K562 (cell line): Measurements from ENCODE around the gene ZKSCAN1. TPM values are rescaled to one million over a fixed set of nuclear protein-coding genes. Genes with fewer than 3 reads are reported as not detected.
A peak's percentile ranks its signal among the peaks of the same experiment; 100 is the strongest.

ENCODE experiments used
- BRD9 ChIP-seq: fragments of 450-650 bp; IDR thresholded peaks from 2 replicates; pipeline ENCODE4 v1.6.1; 2018; ENCODE audit warnings: low read depth; ENCODE audit not compliant: partially characterized antibody
- HLTF ChIP-seq: fragments of 450-650 bp; IDR thresholded peaks from 2 replicates; pipeline ENCODE4 v1.6.1; 2016
- PCBP1 ChIP-seq: fragments of 200-400 bp; formaldehyde crosslinking; IDR thresholded peaks from 2 replicates; pipeline ENCODE4 v1.6.1; 2018; ENCODE audit warnings: mild to moderate bottlenecking, low read depth, low read length; ENCODE audit not compliant: poor library complexity, severe bottlenecking
- SLC30A9 ChIP-seq: fragments of 250-450 bp; sonication (Bioruptor Pico); IDR thresholded peaks from 2 replicates; pipeline ENCODE4 v1.8.0; 2022; ENCODE audit warnings: mild to moderate bottlenecking, moderate library complexity
- ZNF644 ChIP-seq: fragments of 200-800 bp; sonication (Bioruptor generic); IDR thresholded peaks from 2 replicates; pipeline ENCODE4 v1.6.1; 2016; ENCODE audit warnings: low read depth, missing genetic modification characterization, missing compliant biosample characterization
- polyA plus RNA-seq, 8 experiments: library from polyadenylated mRNA; depleted of rRNA in 4 of 8; stranded (reverse) in 5 of 8; unstranded in 3 of 8; fragments of >200 nt; fragmentation: Nextera tagmentation in 2 of 8; fragmentation: Illumina TruSeq in 1 of 8; extraction: Ambion mirVana in 2 of 8; extraction: Trizol in 1 of 8; gene quantifications; 2 replicates each; pipeline versions ENCODE4 v1.2.1 to v1.2.3, GENCODE V29; 2011 to 2014; ENCODE audit warnings: inconsistent platforms in 1 of 8, missing spikeins in 1 of 8
- total RNA-seq, 7 experiments: library from RNA; depleted of rRNA in 6 of 7; stranded (reverse); fragments of >200 nt in 6 of 7; fragmentation: Illumina TruSeq in 2 of 7; extraction: Trizol in 2 of 7; gene quantifications; 2 replicates each; pipeline versions ENCODE4 v1.2.1 to v1.2.3, GENCODE V29; 2011 to 2021; ENCODE audit warnings: low replicate concordance in 1 of 7
- TF ChIP-seq, protein P1 (sequence below), 2 experiments: fragments of 450-650 bp; IDR thresholded peaks; 2 replicates each; pipeline ENCODE4 v1.6.1; 2016; ENCODE audit warnings: mild to moderate bottlenecking in 2 of 2, borderline replicate concordance in 1 of 2, low read depth in 1 of 2, moderate library complexity in 1 of 2
- TF ChIP-seq, protein P2 (sequence below): fragments of 200-800 bp; sonication (Bioruptor generic); IDR thresholded peaks from 2 replicates; pipeline ENCODE4 v1.6.1; 2017; ENCODE audit warnings: missing genetic modification characterization, missing compliant biosample characterization
- TF ChIP-seq, protein P3 (sequence below), 2 experiments: fragments of 450-650 bp; IDR thresholded peaks; 2 replicates each; pipeline ENCODE4 v1.6.1; 2018; ENCODE audit warnings: mild to moderate bottlenecking in 2 of 2, low read depth in 1 of 2; ENCODE audit not compliant: partially characterized antibody in 2 of 2
- TF ChIP-seq, protein P4 (sequence below): fragments of 250-450 bp; sonication (Bioruptor Pico); IDR thresholded peaks from 2 replicates; pipeline ENCODE4 v1.9.0; 2021; ENCODE audit warnings: mild to moderate bottlenecking
- TF ChIP-seq, protein P5 (sequence below): fragments of 450-650 bp; IDR thresholded peaks from 2 replicates; pipeline ENCODE4 v1.6.1; 2016; ENCODE audit warnings: missing biosample characterization, missing genetic modification characterization

ZKSCAN1 gene
- total and polyA plus RNA-seq, 9 of the 15 experiments (the other 6 are each of a cell fraction or from before 2014, with no cell fraction given) = 5.3 to 43.0 (median 23.2) TPM

DNA sequence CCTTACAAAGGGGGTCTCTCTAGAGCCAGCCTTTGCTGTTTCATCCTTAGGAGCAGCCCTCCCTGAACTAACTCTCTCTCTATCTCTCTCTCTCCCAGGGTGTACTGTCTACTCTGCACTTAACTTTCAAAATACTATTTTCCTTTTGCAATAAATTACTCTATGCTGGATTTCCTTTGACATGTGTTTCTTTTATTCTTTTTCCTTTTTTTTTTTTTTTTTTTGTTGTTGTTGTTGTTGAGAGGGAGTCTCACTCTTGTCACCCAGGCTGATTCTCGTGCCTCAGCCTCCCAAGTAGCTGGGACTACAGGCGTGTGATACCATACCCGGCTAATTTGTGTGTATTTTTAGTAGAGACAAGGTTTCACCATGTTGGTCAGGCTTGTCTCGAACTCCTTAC is 67.6 kb downstream of the ZKSCAN1 start (continued):
- TF ChIP-seq, protein P1, sequence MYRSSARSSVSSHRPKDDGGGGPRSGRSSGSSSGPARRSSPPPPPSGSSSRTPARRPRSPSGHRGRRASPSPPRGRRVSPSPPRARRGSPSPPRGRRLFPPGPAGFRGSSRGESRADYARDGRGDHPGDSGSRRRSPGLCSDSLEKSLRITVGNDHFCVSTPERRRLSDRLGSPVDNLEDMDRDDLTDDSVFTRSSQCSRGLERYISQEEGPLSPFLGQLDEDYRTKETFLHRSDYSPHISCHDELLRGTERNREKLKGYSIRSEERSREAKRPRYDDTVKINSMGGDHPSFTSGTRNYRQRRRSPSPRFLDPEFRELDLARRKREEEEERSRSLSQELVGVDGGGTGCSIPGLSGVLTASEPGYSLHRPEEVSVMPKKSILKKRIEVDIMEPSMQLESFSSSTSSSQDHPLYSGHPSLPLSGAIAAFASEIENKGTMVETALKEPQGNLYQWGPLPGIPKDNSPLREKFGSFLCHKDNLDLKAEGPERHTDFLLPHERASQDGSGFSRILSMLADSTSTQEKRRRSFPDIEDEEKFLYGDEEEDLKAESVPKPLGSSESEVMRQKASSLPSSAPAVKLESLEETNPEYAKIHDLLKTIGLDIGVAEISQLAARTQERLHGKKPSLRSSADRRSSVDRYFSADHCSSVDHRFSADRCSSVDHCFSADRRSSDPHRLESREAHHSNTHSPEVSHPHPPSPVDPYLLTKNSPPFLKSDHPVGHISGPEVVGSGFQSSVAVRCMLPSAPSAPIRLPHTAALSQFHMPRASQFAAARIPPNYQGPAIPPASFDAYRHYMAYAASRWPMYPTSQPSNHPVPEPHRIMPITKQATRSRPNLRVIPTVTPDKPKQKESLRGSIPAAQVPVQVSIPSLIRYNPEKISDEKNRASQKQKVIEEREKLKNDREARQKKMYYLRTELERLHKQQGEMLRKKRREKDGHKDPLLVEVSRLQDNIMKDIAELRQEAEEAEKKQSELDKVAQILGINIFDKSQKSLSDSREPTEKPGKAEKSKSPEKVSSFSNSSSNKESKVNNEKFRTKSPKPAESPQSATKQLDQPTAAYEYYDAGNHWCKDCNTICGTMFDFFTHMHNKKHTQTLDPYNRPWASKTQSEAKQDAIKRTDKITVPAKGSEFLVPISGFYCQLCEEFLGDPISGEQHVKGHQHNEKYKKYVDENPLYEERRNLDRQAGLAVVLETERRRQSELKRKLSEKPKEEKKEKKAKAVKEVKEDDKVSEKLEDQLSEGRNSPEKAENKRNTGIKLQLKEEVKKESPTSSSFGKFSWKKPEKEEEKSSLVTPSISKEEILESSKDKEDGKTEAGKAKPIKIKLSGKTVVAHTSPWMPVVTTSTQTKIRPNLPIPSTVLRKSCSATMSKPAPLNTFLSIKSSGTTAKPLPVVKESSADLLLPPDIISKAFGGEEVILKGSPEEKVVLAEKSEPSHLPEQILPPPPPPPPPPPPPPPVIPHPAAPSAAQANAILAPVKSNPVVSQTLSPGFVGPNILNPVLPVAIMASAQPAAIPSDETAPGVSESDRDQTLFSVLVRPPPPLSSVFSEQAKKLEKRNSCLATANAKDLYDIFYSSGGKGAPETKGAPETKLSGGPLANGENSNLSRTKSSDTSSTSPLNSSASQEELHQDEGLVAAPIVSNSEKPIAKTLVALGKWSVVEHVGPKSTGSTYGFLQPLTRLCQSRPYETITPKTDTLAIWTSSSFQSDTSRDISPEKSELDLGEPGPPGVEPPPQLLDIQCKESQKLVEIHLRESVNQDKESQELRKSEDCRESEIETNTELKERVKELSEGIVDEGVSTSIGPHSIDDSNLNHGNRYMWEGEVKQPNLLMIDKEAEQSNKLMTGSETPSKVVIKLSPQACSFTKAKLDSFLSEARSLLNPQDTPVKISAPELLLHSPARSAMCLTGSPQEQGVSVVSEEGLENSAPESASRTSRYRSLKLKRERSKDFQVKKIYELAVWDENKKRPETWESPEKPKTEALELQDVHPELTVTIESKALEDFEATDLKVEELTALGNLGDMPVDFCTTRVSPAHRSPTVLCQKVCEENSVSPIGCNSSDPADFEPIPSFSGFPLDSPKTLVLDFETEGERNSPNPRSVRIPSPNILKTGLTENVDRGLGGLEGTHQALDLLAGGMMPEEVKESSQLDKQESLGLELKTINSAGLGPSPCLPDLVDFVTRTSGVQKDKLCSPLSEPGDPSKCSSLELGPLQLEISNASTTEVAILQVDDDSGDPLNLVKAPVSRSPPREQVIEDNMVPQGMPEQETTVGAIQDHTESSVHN (IDR thresholded peaks at IDR 0.05; ENCODE audit: borderline replicate concordance in 1 of 2, low read depth in 1 of 2) = peak in 1 of 2 experiments; percentile 36; a peak in 1 of 4 replicates
- TF ChIP-seq, protein P2, sequence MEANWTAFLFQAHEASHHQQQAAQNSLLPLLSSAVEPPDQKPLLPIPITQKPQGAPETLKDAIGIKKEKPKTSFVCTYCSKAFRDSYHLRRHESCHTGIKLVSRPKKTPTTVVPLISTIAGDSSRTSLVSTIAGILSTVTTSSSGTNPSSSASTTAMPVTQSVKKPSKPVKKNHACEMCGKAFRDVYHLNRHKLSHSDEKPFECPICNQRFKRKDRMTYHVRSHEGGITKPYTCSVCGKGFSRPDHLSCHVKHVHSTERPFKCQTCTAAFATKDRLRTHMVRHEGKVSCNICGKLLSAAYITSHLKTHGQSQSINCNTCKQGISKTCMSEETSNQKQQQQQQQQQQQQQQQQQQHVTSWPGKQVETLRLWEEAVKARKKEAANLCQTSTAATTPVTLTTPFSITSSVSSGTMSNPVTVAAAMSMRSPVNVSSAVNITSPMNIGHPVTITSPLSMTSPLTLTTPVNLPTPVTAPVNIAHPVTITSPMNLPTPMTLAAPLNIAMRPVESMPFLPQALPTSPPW = no peak
- TF ChIP-seq HLTF (peak; percentile 75; the same call in 1 of the 2 replicates), PCBP1 (no peak), BRD9 (peak; percentile 59), ZNF644 (tag) (no peak), SLC30A9 (CRISPR knock-in tag) (no peak)
- TF ChIP-seq, protein P3, sequence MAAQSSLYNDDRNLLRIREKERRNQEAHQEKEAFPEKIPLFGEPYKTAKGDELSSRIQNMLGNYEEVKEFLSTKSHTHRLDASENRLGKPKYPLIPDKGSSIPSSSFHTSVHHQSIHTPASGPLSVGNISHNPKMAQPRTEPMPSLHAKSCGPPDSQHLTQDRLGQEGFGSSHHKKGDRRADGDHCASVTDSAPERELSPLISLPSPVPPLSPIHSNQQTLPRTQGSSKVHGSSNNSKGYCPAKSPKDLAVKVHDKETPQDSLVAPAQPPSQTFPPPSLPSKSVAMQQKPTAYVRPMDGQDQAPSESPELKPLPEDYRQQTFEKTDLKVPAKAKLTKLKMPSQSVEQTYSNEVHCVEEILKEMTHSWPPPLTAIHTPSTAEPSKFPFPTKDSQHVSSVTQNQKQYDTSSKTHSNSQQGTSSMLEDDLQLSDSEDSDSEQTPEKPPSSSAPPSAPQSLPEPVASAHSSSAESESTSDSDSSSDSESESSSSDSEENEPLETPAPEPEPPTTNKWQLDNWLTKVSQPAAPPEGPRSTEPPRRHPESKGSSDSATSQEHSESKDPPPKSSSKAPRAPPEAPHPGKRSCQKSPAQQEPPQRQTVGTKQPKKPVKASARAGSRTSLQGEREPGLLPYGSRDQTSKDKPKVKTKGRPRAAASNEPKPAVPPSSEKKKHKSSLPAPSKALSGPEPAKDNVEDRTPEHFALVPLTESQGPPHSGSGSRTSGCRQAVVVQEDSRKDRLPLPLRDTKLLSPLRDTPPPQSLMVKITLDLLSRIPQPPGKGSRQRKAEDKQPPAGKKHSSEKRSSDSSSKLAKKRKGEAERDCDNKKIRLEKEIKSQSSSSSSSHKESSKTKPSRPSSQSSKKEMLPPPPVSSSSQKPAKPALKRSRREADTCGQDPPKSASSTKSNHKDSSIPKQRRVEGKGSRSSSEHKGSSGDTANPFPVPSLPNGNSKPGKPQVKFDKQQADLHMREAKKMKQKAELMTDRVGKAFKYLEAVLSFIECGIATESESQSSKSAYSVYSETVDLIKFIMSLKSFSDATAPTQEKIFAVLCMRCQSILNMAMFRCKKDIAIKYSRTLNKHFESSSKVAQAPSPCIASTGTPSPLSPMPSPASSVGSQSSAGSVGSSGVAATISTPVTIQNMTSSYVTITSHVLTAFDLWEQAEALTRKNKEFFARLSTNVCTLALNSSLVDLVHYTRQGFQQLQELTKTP (IDR thresholded peaks at IDR 0.05; ENCODE audit: low read depth in 1 of 2, partially characterized antibody in 2 of 2) = peak in 1 of 2 experiments; percentile 20
- TF ChIP-seq, protein P4, sequence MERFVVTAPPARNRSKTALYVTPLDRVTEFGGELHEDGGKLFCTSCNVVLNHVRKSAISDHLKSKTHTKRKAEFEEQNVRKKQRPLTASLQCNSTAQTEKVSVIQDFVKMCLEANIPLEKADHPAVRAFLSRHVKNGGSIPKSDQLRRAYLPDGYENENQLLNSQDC = 0 out of 2 replicates have a peak, but pooled peaks have one; percentile 16
- TF ChIP-seq, protein P5, sequence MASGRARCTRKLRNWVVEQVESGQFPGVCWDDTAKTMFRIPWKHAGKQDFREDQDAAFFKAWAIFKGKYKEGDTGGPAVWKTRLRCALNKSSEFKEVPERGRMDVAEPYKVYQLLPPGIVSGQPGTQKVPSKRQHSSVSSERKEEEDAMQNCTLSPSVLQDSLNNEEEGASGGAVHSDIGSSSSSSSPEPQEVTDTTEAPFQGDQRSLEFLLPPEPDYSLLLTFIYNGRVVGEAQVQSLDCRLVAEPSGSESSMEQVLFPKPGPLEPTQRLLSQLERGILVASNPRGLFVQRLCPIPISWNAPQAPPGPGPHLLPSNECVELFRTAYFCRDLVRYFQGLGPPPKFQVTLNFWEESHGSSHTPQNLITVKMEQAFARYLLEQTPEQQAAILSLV = peak; percentile 63; the same call in 1 of the 2 replicates
